Activated CD8-positive, alpha-beta memory T cell treated with anti-CD3 and anti-CD28 coated beads, Interleukin-2, amount 50 U/mL, for 48 hours (primary cell): ENCODE results near the gene RHBDF1.
A peak's percentile ranks its signal among the peaks of the same experiment; 100 is the strongest.

Experiments used
- DNase-seq: peaks from one replicate; pipeline ENCODE4 v3.0.0-alpha.2; 2020

Gene RHBDF1

DNA sequence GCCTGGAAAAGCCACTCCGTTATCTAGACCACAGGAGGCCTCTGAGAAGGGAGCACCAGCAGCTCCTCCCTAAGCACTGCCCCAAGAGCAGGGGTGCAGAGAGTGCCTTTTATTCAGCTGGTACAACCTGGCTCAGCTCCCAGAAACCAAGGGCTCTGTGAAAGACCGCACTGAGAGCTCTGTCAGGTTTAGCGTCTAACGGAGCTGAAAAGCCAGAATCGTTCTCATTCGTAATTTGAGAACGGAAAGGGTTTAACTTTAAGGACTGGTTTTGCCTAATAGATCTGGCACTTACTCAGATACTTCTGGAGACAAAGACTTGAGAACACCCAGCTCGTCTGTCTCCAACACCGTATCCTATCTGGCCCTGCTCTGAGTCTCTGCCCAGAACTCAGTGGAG, 19.1 kb upstream of the RHBDF1 start:
- DNase-seq, result no peak

DNA sequence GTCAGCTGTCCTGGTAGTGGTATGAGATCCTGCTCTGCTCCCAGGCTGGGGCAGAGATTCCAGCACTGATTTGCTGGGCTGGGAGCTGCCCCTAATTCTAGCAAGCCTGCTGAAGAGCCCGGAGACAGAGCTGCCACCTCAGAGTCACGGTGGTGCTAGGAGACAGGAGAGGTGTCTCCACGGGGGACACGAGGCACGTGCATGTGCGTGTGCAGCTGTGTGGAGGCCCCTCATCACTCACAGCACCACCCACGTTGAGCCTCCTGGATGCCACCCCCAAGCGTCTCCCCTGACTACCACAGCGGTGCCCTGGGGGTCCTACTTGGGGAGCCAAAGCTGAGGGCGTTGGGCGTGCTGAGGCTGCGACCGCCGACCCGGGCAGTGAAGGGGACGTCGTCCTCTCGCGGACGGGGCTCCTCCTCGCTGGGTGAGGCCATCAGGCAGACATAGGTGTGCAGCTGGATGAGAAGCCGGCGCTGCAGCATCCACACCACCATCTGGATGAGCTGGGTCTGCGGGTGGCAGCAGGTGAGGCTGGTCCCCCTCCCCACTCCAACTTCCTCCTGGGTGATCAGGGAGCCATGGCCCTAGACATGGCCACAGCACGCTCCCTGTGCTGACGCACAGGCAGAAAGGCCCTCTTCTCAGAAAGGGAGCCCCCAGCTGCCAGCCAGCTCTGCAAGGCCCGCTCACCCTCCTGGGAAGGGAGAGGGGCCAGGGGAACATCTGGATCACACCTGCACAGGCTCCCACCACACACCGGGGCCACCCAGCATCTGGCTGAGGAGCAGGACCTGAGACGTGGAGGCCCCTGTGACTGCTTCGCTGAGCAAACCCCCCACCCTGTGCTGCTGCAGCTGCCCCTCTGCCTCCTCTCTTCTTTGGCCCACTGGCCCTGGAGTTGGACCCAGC, 17.2 kb upstream of the RHBDF1 start:
- DNase-seq, result no peak

DNA sequence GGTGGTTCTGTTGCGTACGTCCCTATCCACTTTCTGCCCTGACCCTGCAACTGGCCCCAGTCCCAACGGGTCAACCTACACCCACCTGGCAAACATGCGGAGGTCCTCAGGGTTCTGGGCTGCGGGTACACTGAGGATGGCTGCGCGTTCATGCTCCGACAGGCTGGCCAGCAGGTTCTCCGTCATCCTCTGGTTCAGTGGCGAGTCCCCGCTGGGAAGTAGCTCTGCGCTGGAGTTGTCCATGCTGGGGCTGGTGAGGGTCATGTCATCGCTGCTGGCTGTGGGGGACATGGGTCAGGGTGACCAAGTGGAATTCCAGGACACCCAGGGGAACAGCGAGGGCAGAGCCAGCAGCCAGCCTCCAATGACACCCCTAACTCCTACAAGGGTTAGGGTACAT, 16.2 kb upstream of the RHBDF1 start:
- DNase-seq, result no peak

DNA sequence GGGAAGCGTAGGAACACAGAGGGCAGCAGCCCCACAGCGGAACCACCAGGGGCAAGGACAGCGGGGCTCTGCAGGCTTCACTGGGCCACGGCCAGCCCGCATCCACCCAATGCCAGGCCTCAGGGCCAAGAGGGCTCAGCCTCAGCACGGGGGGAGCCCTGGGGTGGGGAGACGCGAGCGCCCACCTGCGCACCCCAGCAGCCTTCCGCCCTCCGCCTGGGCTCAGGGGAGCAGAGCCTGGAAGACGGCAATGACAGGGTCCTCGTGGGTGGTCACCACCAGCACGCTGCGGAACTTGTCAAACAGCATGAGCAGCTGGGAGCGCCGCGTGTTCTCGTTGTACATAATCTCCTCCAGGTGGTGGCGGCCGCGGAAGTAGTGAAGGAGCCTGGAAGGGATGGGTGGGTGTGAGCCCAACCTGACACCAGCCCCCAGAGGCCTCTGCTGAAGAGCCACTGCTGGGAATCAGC, 14.1 kb upstream of the RHBDF1 start:
- DNase-seq, result no peak

DNA sequence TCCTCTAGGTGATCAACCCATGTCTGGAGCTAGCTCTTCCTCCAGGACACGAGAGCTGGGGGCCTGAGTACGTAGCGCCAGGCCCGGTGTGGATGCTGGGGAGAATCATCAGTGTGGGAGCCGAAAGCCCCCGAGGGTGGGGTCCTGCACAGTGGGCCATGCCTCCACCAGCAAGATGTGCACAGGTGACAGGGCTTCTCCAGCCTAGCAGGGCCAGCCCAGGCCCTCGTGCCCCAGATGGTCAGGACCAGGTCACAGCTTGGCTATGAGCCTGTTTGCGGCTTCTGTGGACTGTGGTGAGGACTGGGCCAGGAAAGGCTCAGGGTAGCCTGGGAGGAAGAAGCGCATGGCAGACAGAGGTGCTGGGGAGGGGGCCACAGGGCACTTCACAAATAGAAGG, 13.4 kb upstream of the RHBDF1 start:
- DNase-seq, result no peak

DNA sequence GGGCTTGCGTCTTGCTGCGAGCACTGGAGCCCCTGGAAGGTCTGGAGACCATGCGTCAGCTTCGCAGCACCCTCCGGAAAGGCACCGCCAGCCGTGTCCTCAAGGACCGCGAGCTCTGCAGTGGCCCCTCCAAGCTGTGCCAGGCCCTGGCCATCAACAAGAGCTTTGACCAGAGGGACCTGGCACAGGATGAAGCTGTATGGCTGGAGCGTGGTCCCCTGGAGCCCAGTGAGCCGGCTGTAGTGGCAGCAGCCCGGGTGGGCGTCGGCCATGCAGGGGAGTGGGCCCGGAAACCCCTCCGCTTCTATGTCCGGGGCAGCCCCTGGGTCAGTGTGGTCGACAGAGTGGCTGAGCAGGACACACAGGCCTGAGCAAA, 13.0 kb upstream of the RHBDF1 start:
- DNase-seq, result no peak

DNA sequence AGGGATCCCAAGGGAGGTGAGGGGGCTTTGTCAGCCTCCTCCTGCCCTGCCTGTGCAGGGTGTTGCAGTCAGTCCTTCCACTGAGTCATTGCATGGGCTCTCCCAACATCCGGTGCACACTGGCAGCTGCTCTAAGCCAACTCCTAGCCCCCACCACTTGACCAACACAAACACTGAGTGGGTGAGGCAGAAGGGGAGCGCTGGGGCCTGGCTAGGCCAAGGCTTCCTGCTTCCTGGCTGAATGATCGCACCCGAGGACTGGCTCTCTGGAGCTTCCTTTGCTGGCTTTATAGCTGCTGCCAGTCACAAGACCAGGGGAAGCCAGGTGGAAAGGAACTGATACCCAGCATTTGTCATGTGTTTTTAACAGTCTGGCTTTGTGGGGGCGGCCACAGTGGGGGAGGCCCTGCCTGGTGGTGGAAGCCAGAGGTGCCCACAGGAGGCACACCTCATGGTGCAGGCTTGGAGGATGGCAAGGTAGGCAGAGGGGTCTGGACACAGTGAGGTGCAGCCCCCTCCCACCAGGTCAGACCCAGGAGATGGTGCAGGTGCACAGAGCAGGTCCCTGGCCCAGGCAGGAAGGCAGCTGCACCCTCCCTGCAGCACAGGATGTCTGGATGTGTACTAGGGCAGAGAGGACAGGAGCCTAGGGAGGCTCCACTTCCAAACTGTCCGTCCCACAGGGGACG, 12.4 kb upstream of the RHBDF1 start:
- peak; percentile 80 for DNase-seq

DNA sequence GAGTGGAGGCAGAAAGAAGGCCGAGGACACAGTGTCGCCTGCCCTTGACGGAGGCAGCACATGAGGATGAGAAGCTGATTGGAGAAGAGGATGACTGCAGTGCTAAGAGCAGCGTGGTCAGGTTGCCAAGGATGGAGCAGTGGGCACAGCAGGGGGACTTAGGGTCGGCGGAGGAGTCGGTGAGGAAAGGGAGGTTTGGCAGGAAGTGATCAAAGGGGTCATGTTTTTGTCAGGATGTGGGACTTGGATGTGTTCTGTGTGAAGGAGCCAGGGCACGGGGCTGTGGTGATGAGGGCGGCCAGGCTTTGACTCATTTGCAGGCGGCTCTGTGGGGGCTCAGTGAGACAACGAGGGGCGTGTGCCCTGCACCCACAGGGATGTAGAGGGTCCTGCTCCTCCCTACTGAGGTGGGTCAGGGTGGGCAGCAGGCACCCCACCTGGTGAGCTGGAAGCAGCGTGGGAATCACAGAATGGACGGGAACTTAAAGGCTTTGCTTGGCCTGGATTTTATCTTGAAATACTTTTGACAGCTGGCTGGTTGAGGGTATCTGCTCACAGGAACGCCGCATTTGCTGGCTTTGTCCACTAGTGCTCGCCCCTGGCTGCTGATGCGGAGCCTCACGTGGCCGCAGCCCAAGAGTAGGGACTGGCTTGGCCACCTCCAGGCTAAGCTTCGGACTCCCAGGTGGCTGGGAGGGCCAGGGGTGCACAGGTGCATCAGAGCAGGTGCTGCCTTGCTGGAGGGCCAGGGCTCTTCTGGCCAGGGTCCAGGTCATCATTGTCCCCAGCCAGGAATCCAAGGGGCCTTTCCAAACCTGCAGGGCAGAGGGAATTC, 11.6 kb upstream of the RHBDF1 start:
- no peak for DNase-seq

DNA sequence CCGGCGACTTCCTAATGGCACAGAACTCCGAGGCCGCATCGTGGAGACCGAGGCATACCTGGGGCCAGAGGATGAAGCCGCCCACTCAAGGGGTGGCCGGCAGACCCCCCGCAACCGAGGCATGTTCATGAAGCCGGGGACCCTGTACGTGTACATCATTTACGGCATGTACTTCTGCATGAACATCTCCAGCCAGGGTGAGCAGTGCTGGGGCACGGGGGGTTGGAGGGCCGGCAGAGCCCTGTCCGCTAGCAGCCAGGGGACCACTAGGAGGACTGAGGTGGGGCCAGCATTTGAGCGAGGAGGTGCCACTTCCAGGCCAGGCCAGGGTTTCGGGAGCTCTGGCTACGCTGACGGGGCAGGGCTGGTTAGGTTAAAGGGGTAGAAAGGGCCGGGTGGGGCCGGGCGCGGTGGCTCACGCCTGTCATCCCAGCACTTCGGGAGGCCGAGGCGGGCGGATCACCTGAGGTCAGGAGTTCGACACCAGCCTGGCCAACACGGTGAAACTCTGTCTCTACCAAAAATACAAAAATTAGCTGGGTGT, 10.7 kb upstream of the RHBDF1 start:
- no peak for DNase-seq

DNA sequence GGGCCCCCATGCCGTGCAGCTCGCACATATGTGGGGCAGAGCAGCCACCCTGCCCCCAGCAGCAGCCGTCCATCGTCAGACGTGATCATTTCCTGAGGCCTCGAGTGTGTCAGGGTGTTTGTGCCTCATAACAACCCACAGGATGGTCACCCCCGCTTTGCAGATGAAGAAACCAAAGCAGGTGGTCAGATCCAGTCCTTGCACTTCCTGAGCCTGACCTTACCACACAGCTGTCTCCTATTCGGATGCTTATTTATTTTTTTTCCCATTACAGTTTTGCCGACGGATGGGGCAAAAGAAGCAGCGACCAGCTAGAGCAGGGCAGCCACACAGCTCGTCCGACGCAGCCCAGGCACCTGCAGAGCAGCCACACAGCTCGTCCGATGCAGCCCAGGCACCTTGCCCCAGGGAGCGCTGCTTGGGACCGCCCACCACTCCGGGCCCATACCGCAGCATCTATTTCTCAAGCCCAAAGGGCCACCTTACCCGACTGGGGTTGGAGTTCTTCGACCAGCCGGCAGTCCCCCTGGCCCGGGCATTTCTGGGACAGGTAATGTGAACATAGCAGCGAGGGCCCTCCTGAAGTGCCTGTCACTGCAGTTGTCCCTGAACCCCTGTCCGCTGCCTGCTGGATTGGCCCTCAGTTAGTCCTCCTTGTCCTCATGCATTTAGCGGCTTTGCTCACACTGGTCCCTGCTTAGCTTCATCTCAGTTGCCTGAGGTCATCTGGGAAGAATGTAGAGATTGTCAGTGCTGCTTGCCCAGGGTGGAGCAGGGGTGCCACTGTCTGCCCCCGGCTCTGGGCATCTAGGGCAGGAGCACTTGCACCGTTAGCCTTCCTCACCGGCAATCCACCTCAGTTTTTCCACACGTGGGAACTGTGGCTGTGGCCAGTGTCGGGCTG, 7.0 kb upstream of the RHBDF1 start:
- no peak for DNase-seq

DNA sequence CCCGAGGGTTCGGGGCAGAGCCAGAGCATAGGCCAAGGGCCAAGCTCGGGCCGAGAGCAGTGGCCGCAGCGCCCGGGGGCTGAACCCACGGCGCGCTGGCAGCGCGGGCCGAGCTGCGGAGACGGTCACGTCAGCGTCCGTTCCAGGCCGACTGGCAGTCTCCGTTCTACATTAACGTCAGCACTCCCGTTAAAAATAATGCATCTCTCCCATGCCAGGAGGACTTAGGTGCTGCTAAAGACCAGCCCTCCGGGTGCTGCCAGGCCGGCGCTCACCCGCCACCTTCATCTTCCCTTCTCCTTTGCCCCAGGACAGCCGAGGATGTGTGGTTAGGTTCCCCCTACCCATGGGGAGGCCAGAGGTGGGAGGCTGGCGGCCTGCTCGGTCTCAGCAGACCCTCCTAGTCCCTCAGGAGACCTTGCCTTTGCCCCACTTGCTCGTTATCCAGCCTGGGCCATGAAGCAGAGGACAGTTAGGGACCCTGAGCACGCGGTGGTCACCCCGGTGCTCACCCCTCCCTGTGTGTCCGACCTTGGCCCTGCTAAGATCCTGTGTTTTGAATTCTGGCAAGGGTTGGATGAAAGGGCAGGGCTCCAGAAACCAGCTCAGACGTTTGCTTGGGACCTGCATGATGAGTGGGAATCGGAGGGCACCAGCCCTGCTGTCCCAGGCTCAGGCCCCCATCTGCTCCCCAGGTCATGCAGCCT, 6.2 kb upstream of the RHBDF1 start:
- no peak for DNase-seq

DNA sequence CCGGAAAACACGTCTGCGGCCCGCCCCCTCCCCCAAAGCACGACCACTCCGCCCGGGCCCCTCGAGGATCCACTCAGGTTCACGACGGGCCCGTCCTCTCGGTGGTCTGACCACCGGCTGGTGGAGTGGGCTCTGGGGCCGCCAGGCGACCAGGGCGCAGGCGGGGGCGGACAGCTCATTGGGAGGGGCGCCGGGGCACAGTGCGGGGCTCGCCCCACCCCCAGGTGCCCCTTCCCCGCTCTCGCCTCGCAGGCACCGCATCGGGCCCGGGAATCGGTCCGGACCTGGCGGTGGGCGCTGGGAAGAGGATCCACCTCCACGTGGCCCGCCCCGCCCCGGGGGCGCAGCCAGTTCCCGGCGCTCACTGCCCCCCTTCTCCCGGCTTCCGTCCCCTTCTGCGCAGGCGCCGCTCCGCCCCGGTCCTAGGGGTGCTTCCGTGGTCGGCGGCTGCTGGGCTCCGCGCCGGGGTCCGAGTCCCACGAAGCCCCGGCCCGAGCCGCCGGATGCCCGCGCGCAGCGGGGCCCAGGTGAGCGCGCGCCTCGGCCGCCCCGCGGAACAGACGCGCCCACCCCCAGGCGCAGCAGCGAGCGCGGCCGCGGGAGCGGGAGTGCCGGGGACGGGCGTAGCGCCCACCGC, 5.5 kb upstream of the RHBDF1 start, which contains the start of gene MPG:
TSS of gene MPG (plus strand) at position 419 of the 637 bp plus-strand sequence. CDS start at position 504, 85 bp downstream.
- peak; percentile 92 for DNase-seq

DNA sequence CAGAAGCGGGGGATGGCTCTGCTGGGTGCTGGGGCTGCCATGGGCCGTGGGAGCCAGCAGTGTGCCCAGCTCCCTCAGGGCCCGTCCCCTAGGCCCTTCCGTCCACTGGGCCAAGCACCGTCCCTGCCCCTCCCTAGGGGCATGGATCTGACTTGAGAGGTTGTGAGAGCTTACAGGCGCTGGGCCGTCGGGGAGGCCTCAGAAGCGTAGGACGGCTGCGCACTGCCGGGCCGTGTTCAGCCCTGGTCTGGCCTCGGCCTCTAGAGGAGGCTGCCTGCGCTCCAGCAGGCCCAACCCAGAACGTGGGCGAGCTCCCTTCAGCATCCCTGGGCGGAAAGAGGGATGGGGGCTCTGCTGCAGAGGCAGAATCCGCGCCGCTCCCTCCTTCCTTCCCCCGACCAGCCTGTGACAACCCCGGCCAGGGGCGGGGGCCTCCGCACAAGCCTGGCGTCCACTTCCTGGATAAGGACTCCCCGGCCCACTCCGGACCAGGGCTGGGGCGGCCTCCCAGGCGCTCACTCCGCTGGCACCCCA, 4.9 kb upstream of the RHBDF1 start:
- peak; percentile 77 for DNase-seq

DNA sequence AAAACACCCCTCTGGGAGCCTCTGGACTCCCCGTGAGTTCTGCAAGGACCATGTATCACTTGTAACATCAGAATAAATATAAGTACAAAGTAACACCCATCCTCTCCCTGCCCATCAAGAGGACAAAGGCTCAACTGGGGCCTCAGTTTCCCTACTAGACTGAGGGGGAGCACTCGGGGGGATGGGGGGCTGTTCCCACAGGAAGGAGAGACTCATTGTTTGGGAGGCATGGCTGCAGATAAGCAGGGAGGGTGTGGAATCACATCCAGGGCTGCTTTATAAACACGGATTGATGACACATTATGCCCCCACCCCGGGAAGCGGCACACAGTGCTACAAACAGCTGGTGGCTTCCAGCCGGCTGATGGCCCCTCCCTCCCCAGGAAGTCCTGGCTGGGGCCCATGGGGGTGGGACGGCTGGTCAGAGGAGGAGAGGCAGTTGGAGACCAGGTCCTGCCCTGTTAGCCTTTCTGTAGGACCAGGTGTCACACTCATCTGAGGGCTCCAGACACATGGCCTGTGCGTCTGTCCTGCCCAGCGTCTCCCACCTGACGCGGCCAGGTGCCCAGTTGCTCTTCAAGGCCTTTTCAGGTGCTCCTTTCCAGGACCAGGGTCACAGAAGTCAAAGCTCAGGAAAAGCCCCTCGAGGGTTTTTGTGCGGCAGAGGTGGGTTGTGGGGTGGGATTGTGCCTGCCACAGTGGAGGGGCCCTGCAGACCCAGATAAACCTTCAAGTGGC, 4.3 kb upstream of the RHBDF1 start:
- DNase-seq, result no peak

DNA sequence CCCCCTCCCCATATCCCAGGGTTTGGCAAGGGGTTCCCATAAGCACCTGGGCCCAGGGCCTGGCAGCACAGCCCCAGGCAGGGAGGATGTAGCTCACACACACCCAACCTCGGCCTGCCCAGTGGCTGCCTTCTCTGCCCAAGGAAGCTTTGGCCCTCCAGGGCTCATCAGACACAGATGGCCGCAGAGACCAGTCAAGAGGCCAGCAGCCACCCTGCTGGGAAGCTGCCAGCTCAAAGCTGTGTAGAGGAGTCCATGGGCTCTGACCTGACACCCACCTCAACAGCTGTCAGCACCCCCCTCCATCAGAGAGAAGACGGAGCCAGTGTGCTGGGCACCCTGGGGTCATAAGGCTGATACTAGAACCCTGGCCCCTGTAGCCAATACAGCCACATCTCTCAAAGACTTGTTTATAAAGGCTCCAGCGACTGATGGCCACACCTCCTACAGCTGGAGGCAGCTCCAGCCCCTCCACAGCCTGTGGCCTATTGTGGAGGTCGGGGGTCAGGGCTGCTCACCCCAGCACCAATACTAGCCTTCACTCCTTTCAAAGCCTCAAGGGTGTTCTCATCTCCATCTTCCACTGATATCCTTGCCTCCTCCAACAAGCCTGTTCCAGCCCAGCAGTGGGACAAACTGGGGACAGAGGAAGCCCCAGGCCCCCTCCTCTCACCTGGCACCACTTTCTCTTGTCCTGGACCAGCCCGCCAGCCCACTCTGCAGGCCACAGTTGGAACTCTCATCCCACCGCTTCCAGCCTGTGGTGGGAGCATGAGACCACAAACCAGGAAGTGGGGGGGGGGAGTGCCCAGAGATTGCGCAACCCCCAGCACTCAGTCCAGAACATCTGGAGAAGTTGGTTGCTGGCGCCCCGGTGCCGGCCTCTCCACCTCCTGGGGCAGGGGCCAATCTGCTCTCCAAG, 3.4 kb upstream of the RHBDF1 start:
- no peak for DNase-seq

DNA sequence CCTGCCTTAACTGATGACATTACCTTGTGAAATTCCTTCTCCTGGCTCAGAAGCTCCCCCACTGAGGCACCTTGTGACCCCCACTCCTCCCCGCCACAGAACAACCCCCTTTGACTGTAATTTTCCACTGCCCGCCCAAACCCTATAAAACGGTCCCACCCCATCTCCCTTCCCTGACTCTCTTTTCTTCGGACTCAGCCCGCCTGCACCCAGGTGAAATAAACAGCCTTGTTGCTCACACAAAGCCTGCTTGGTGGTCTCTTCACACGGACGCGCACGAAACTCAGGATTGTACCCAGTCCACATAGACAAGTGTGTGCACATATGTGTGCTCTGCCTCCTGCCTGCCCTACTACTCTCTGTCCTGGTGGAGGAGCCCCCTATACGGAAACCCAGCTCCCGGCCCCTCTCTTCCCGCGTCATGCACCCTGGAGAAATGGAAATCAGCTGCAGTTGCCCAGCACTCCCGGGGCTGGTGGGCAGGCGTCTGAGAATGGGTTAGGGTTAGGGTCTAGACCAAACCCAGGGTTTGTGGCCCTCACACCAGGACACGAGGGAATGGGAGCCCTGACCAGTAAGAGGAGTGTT, 2.4 kb upstream of the RHBDF1 start:
- no peak for DNase-seq

DNA sequence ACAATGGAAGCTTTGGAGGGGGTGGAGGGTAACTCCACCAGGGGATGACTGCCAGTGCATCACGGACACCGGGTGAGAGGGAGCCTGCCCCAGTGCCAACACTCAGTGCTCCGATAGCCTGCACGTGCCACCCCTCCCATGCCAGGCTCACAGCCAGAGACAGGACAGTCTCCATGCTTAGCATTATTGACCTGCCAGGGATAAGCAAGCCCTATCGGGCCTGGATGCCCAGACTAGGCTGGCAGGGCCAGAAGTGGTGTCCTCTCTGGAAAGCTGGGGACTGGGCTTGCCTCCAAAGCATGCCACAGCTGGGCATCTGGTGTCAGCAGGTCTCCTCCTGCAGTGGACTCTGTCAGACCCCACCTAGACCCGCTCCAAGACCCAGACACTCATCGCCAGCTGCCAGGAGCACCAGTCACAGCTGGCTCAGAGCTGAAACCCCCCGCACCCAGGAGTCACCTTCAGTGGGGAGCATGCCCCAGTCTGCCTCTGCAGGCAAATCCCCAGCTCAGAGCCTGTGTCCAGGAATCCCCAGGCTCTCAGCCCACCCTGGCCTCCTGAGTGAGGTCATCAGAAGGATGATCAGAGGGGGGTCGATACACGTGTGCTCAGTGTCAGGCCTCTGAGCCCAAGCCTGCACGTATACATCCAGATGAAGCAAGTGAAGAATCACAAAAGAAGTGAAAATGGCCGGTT, 1.8 kb upstream of the RHBDF1 start:
- DNase-seq, result no peak
